ENCODE measurements around the gene JARID2. TPM values are rescaled to one million over a fixed set of nuclear protein-coding genes. Genes with fewer than 3 reads are reported as not detected.

Gene JARID2
- total RNA-seq, 1 experiment from 2014 or later, result 21.0 TPM

GRCh38 chr6:15477746-15478145, 231.9 kb downstream of the JARID2 start:
- no peaks in the 10 kb centered on the region for H3K9me3 Mint-ChIP-seq (ENCODE audit: unreplicated experiment)
- no peak overlapping the region for H3K4me3 Mint-ChIP-seq (ENCODE audit: unreplicated experiment)
- POLR2A ChIA-PET, result interaction anchor here (1.1 kb wide), 1 partner anchor 16 kb away, joined by 3 read pairs; no protein-coding TSS in a partner anchor
- no peak overlapping the region for H3K27ac Mint-ChIP-seq (ENCODE audit: low read depth, unreplicated experiment)
- peaks cover 31% of the 10 kb centered on the region for H3K4me1 Mint-ChIP-seq (ENCODE audit: insufficient read depth, unreplicated experiment)
- DNase-seq (ENCODE audit: unreplicated experiment), result no peak
- TF ChIP-seq CTCF (IDR thresholded peaks at IDR 0.05; ENCODE audit: unreplicated experiment), result no peak
- peaks cover 29% of the 10 kb centered on the region for H3K36me3 Mint-ChIP-seq (ENCODE audit: insufficient read depth, unreplicated experiment)
- no TSS peak for BruUV-seq (replicated peaks)
- no peaks in the 10 kb centered on the region for H3K27me3 Mint-ChIP-seq (ENCODE audit: insufficient read depth, unreplicated experiment)
- intact Hi-C loops (cut with micrococcal nuclease), result no loop called here
- CTCF ChIA-PET, result interaction anchor here (0.5 to 0.6 kb wide), 2 partner anchors 58 to 617 kb away, joined by 3 read pairs; no protein-coding TSS in a partner anchor

GRCh38 chr6:15479761-15480160, 233.9 kb downstream of the JARID2 start:
- ChIA-PET CTCF (no interaction called here), POLR2A (no interaction called here)
- Mint-ChIP-seq H3K36me3 (ENCODE audit: insufficient read depth, unreplicated experiment) (peaks cover 25% of the 10 kb centered on the region), H3K9me3 (ENCODE audit: unreplicated experiment) (no peaks in the 10 kb centered on the region), H3K27ac (ENCODE audit: low read depth, unreplicated experiment) (no peak overlapping the region), H3K27me3 (ENCODE audit: insufficient read depth, unreplicated experiment) (no peaks in the 10 kb centered on the region), H3K4me1 (ENCODE audit: insufficient read depth, unreplicated experiment) (peaks cover 19% of the 10 kb centered on the region), H3K4me3 (ENCODE audit: unreplicated experiment) (no peak overlapping the region)
- TF ChIP-seq CTCF (IDR thresholded peaks at IDR 0.05; ENCODE audit: unreplicated experiment), result no peak
- intact Hi-C loops (cut with micrococcal nuclease), result no loop called here
- peak; percentile 99 for DNase-seq (ENCODE audit: unreplicated experiment)
- no TSS peak for BruUV-seq (replicated peaks)

GRCh38 chr6:15480525-15480924, 234.7 kb downstream of the JARID2 start:
- no peak overlapping the region for H3K4me3 Mint-ChIP-seq (ENCODE audit: unreplicated experiment)
- POLR2A ChIA-PET, result interaction anchor here (0.8 kb wide), 1 partner anchor 9 kb away, joined by 4 read pairs; no protein-coding TSS in a partner anchor
- no peaks in the 10 kb centered on the region for H3K27me3 Mint-ChIP-seq (ENCODE audit: insufficient read depth, unreplicated experiment)
- no peak overlapping the region for H3K27ac Mint-ChIP-seq (ENCODE audit: low read depth, unreplicated experiment)
- CTCF ChIA-PET, result interaction anchor here (0.6 to 1.7 kb wide), 3 partner anchors 12 to 219 kb away, joined by 3 to 5 read pairs (median 4); no protein-coding TSS in a partner anchor
- no TSS peak for BruUV-seq (replicated peaks)
- no peaks in the 10 kb centered on the region for H3K9me3 Mint-ChIP-seq (ENCODE audit: unreplicated experiment)
- no peak for DNase-seq (ENCODE audit: unreplicated experiment)
- H3K36me3 Mint-ChIP-seq (ENCODE audit: insufficient read depth, unreplicated experiment), result peaks cover 21% of the 10 kb centered on the region
- TF ChIP-seq CTCF (IDR thresholded peaks at IDR 0.05; ENCODE audit: unreplicated experiment), result no peak
- H3K4me1 Mint-ChIP-seq (ENCODE audit: insufficient read depth, unreplicated experiment), result peaks cover 23% of the 10 kb centered on the region
- intact Hi-C loops (cut with micrococcal nuclease), result no loop called here

- H3K4me3 Mint-ChIP-seq (ENCODE audit: unreplicated experiment), result no peak overlapping the region
- ChIA-PET POLR2A (interaction anchor here (0.6 kb wide), 1 partner anchor 1656 kb away, joined by 3 read pairs; no protein-coding TSS in a partner anchor), CTCF (interaction anchor here (0.6 to 1.7 kb wide), 2 partner anchors 11 to 157 kb away, joined by 3 to 4 read pairs; no protein-coding TSS in a partner anchor)
- no peaks in the 10 kb centered on the region for H3K27me3 Mint-ChIP-seq (ENCODE audit: insufficient read depth, unreplicated experiment)
- peaks cover 28% of the 10 kb centered on the region for H3K4me1 Mint-ChIP-seq (ENCODE audit: insufficient read depth, unreplicated experiment)
- no peak for TF ChIP-seq CTCF (IDR thresholded peaks at IDR 0.05; ENCODE audit: unreplicated experiment)
- DNase-seq (ENCODE audit: unreplicated experiment), result no peak
- no peaks in the 10 kb centered on the region for H3K9me3 Mint-ChIP-seq (ENCODE audit: unreplicated experiment)
- H3K27ac Mint-ChIP-seq (ENCODE audit: low read depth, unreplicated experiment), result no peak overlapping the region
- BruUV-seq (replicated peaks), result no TSS peak
- intact Hi-C loops (cut with micrococcal nuclease), result no loop called here
- peaks cover 12% of the 10 kb centered on the region for H3K36me3 Mint-ChIP-seq (ENCODE audit: insufficient read depth, unreplicated experiment)
Observed at GRCh38 chr6:15481390-15482291, 235.8 kb downstream of the JARID2 start.
